GM23248 (cell line): Measurements from ENCODE around the gene CNTN6. TPM values are rescaled to one million over a fixed set of nuclear protein-coding genes. Genes with fewer than 3 reads are reported as not detected.

Experiments used
- DNase-seq: peaks from one replicate; pipeline ENCODE4 v3.0.0-alpha.2; 2015
- H2AFZ ChIP-seq: fragments of 200-600 bp; sonication (generic); 2 replicates; pipeline ENCODE4 v1.6.1; 2016; ENCODE audit warnings: antibody characterized with exemption
- H3F3A ChIP-seq: fragments of 200-600 bp; sonication (generic); 2 replicates; pipeline ENCODE4 v1.6.1; 2016; ENCODE audit warnings: mild to moderate bottlenecking, antibody characterized with exemption, mixed run types; ENCODE audit not compliant: insufficient read depth
- H3K27ac ChIP-seq: fragments of 200-600 bp; sonication (generic); 2 replicates; pipeline ENCODE4 v1.5.1; 2016; ENCODE audit warnings: mild to moderate bottlenecking
- H3K27me3 ChIP-seq: fragments of 200-600 bp; sonication (generic); replicated peaks from 2 replicates; pipeline ENCODE4 v1.6.1; 2016; ENCODE audit warnings: mild to moderate bottlenecking; ENCODE audit not compliant: insufficient read depth
- H3K36me3 ChIP-seq: fragments of 200-600 bp; sonication (generic); 2 replicates; pipeline ENCODE4 v1.6.1; 2016; ENCODE audit warnings: low read depth, mild to moderate bottlenecking
- H3K4me1 ChIP-seq: fragments of 200-600 bp; sonication (generic); 2 replicates; pipeline ENCODE4 v1.6.1; 2016; ENCODE audit warnings: mild to moderate bottlenecking; ENCODE audit not compliant: insufficient read depth
- H3K4me2 ChIP-seq: fragments of 200-600 bp; sonication (generic); one replicate; pipeline ENCODE4 v1.6.1; 2016; ENCODE audit warnings: mild to moderate bottlenecking; ENCODE audit not compliant: unreplicated experiment
- H3K4me3 ChIP-seq: fragments of 200-600 bp; sonication (generic); 2 replicates; pipeline ENCODE4 v1.5.1; 2016; ENCODE audit warnings: mild to moderate bottlenecking
- H3K79me2 ChIP-seq: fragments of 200-600 bp; sonication (generic); 2 replicates; pipeline ENCODE4 v1.6.1; 2016; ENCODE audit warnings: mild to moderate bottlenecking; ENCODE audit not compliant: insufficient read depth
- H3K9ac ChIP-seq: fragments of 200-600 bp; sonication (generic); 2 replicates; pipeline ENCODE4 v1.6.1; 2016; ENCODE audit warnings: mild to moderate bottlenecking
- H3K9me2 ChIP-seq: fragments of 200-600 bp; sonication (generic); 2 replicates; pipeline ENCODE4 v1.6.1; 2016; ENCODE audit warnings: mixed run types, mild to moderate bottlenecking, moderate library complexity; ENCODE audit not compliant: insufficient read depth
- H3K9me3 ChIP-seq: fragments of 200-600 bp; sonication (generic); one replicate; pipeline ENCODE4 v1.6.1; 2017; ENCODE audit warnings: low read depth
- H4K20me1 ChIP-seq: fragments of 200-600 bp; sonication (generic); 2 replicates; pipeline ENCODE4 v1.6.0; 2016; ENCODE audit not compliant: insufficient read depth
- EZH2 ChIP-seq: fragments of 200-600 bp; sonication (generic); IDR thresholded peaks from 2 replicates; pipeline ENCODE4 v1.6.1; 2018; ENCODE audit warnings: antibody characterized with exemption, mild to moderate bottlenecking; ENCODE audit not compliant: insufficient read depth, poor library complexity, severe bottlenecking
- EZH2phosphoT487 ChIP-seq: fragments of 200-600 bp; sonication (generic); IDR thresholded peaks from 2 replicates; pipeline ENCODE4 v1.6.1; 2018; ENCODE audit warnings: antibody characterized with exemption, moderate library complexity, mild to moderate bottlenecking, low read depth; ENCODE audit not compliant: insufficient read depth
- WGBS, 2 experiments: methylation state at CpG; one replicate each; pipeline ENCODE4 v1.1.6; 2015 to 2017; ENCODE audit warnings: low lambda C conversion rate in 2 of 2, low coverage in 1 of 2; ENCODE audit errors: missing lambda C conversion rate in 2 of 2; 5-methylcytosine and 5-hydroxymethylcytosine counted together
- in situ Hi-C: fragments of 300-500 bp; cut with MboI; formaldehyde crosslinking; loops from 2 replicates; pipeline ENCODE4 v1.15.0; 2020
- polyA plus RNA-seq: library from polyadenylated mRNA; unstranded; fragments of >200 nt; fragmentation: Nextera tagmentation; extraction: Ambion mirVana; gene quantifications from 2 replicates; pipeline ENCODE4 v1.2.1, GENCODE V29; 2016
- total RNA-seq: library from RNA; depleted of rRNA; stranded (reverse); fragments of >200 nt; shearing (Covaris generic); gene quantifications from 2 replicates; pipeline ENCODE4 v1.2.3, GENCODE V29; 2014

The CNTN6 gene
- total and polyA plus RNA-seq, 2 experiments from 2014 or later, result not detected

DNA sequence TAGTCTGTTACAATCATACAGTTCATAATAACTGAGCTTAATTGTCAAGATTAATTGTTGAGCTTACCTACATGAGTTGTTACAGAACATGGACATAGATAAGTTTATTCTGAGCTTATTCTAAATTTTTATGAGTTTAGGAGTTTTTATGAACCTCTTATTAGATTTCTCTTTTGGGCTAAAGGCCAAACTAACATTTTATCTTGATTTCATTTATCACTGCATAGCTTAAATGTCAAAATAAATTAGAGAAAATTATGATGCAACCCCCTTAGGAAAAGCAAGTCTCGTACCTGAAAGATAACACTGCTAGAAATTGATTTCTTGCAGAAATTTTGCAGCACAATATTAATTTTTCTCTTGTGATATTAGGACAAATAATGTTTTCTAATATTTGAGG lies 54.5 kb downstream of the CNTN6 start:
- 58 to 63% methylated on average over 1 of the region's 1 CpG for WGBS, 2 experiments
- TF ChIP-seq EZH2, result no peak
- no peak for TF ChIP-seq EZH2phosphoT487
- H3K9me3 ChIP-seq, result no peaks in the 10 kb centered on the region
- H4K20me1 ChIP-seq, result no peaks in the 10 kb centered on the region
- no peak overlapping the region for H3K9ac ChIP-seq
- H3K27me3 ChIP-seq, result no peaks in the 10 kb centered on the region
- H3K9me2 ChIP-seq, result no peaks in the 10 kb centered on the region
- no peak overlapping the region for H3K4me2 ChIP-seq
- no peak for DNase-seq
- no peak overlapping the region for H2AFZ ChIP-seq
- H3K4me1 ChIP-seq, result no peaks in the 10 kb centered on the region
- no peaks in the 10 kb centered on the region for H3F3A ChIP-seq
- no peak overlapping the region for H3K27ac ChIP-seq
- no peaks in the 10 kb centered on the region for H3K79me2 ChIP-seq
- in situ Hi-C loops, result no loop called here
- H3K4me3 ChIP-seq, result no peak overlapping the region
- no peaks in the 10 kb centered on the region for H3K36me3 ChIP-seq

DNA sequence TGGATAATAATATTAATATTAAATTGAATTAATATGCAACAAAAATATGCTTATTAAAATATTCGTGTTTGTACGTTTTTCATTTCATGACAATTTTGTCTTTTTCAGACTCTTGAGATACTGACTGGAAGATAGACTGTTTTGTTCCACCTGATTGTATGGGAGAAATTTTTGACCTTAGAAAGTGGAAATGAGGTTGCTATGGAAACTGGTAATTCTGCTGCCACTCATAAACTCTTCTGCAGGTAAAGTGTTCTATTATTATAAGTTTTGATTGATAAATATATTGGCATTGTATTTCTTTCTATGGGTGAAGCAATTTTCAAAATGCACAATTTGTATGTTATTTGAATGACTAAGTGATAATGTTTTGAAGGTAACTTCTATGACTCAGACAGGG lies 55.0 kb downstream of the CNTN6 start:
- no peaks in the 10 kb centered on the region for H3F3A ChIP-seq
- no peak overlapping the region for H2AFZ ChIP-seq
- no peak overlapping the region for H3K27ac ChIP-seq
- WGBS, 2 experiments, result 53 to 68% methylated on average over 2 of the region's 2 CpGs
- in situ Hi-C loops, result no loop called here
- no peaks in the 10 kb centered on the region for H3K4me1 ChIP-seq
- no peak for DNase-seq
- H3K9me2 ChIP-seq, result no peaks in the 10 kb centered on the region
- no peaks in the 10 kb centered on the region for H3K36me3 ChIP-seq
- H3K4me2 ChIP-seq, result no peak overlapping the region
- no peak overlapping the region for H3K9ac ChIP-seq
- H3K27me3 ChIP-seq, result no peaks in the 10 kb centered on the region
- TF ChIP-seq EZH2 (no peak), EZH2phosphoT487 (no peak)
- H3K9me3 ChIP-seq, result no peaks in the 10 kb centered on the region
- no peak overlapping the region for H3K4me3 ChIP-seq
- H3K79me2 ChIP-seq, result no peaks in the 10 kb centered on the region
- H4K20me1 ChIP-seq, result no peaks in the 10 kb centered on the region

DNA sequence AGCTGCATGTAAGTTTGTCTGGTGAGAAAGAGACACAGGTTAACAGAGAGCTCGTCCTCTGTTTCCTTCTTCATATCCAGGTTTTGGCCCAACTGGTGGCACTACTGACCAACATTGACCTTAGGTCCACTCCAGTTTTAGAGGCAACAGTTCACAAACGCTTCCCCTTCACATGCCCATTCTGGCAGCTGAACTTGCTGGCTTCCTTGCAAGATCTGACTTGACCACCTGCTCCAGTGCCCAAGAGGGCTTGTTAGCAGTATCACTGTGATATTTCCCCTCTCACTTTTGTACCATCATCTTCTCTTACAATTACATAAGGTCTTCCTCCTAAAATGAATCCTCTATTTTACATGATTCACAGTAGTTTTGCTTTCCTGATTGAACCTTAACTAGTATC lies 71.3 kb downstream of the CNTN6 start:
- H3K27ac ChIP-seq, result no peak overlapping the region
- H3K27me3 ChIP-seq, result no peaks in the 10 kb centered on the region
- H3K4me3 ChIP-seq, result no peak overlapping the region
- no peak for DNase-seq
- H3K9ac ChIP-seq, result no peak overlapping the region
- H3K79me2 ChIP-seq, result no peaks in the 10 kb centered on the region
- WGBS, 2 experiments, result 50 to 51% methylated on average over 2 of the region's 2 CpGs
- H3K4me2 ChIP-seq, result no peak overlapping the region
- no peaks in the 10 kb centered on the region for H4K20me1 ChIP-seq
- H3K4me1 ChIP-seq, result no peaks in the 10 kb centered on the region
- H3K9me2 ChIP-seq, result no peaks in the 10 kb centered on the region
- no peak for TF ChIP-seq EZH2
- no peak for TF ChIP-seq EZH2phosphoT487
- no peaks in the 10 kb centered on the region for H3K9me3 ChIP-seq
- in situ Hi-C loops, result no loop called here
- no peak overlapping the region for H2AFZ ChIP-seq
- H3K36me3 ChIP-seq, result no peaks in the 10 kb centered on the region
- no peaks in the 10 kb centered on the region for H3F3A ChIP-seq

DNA sequence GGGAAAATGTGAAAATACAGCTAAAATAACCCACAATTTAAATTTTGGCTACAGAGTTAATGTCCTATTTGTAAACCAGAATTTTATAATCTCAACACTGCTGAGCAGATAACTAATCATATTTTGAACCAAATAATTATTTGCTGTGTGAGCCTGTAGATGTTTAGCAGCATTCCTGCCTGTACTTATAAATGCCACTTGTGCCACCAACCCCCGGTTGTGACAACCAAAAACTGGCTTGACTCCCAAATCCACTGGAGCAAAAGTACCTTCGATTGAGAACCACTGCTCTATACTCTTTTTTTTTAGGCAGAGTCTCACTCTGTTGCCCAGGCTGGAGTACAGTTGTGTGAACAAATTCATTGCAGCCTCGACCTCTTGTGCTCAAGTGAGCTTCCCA lies 78.5 kb downstream of the CNTN6 start:
- no peak for TF ChIP-seq EZH2
- H3K9me2 ChIP-seq, result no peaks in the 10 kb centered on the region
- H3K79me2 ChIP-seq, result no peaks in the 10 kb centered on the region
- H3F3A ChIP-seq, result no peaks in the 10 kb centered on the region
- H3K36me3 ChIP-seq, result no peaks in the 10 kb centered on the region
- WGBS, 2 experiments, result 31 to 35% methylated on average over 3 of the region's 3 CpGs
- no peaks in the 10 kb centered on the region for H3K4me1 ChIP-seq
- no peaks in the 10 kb centered on the region for H3K9me3 ChIP-seq
- no peak for DNase-seq
- H4K20me1 ChIP-seq, result no peaks in the 10 kb centered on the region
- in situ Hi-C loops, result no loop called here
- H3K4me2 ChIP-seq, result no peak overlapping the region
- H3K9ac ChIP-seq, result no peak overlapping the region
- H3K27ac ChIP-seq, result no peak overlapping the region
- no peak overlapping the region for H3K4me3 ChIP-seq
- H3K27me3 ChIP-seq, result no peaks in the 10 kb centered on the region; the same call in 1 of the 2 replicates
- no peak overlapping the region for H2AFZ ChIP-seq

DNA sequence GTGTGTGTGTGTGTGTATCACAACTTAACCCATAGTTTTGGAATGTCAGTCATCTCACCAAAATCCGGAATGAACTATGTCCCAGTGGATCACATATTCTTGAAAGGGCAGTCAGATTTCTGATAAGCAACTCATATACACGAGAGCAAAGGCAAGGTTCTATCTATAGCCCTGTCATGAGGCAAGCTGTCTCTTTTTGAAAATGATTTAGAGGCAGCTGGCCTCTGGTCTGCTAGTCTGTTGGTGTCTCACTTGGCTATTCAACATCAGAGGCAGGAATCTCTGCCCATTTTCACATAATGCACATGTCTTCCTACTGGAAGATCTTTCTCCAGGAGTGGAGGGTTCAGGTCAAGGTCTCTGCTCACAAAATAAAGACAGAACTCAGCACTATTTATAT lies 79.8 kb downstream of the CNTN6 start:
- Histone ChIP-seq H2AFZ (no peak overlapping the region), H3K79me2 (no peaks in the 10 kb centered on the region), H3K4me1 (no peaks in the 10 kb centered on the region), H3F3A (no peaks in the 10 kb centered on the region), H3K27ac (no peak overlapping the region), H3K4me2 (no peak overlapping the region), H4K20me1 (no peaks in the 10 kb centered on the region), H3K36me3 (no peaks in the 10 kb centered on the region), H3K9ac (no peak overlapping the region), H3K9me3 (no peaks in the 10 kb centered on the region), H3K27me3 (no peaks in the 10 kb centered on the region; the same call in 1 of the 2 replicates), H3K4me3 (no peak overlapping the region), H3K9me2 (no peaks in the 10 kb centered on the region)
- no peak for DNase-seq
- TF ChIP-seq EZH2phosphoT487 (no peak), EZH2 (no peak)
- in situ Hi-C loops, result no loop called here
- WGBS, 2 experiments, result 38 to 48% methylated on average over 2 of the region's 2 CpGs
